ENCODE measurements around the gene OR6F1. TPM values are rescaled to one million over a fixed set of nuclear protein-coding genes. Genes with fewer than 3 reads are reported as not detected.

Gene OR6F1
- total RNA-seq, result not detected in 2 replicates

DNA sequence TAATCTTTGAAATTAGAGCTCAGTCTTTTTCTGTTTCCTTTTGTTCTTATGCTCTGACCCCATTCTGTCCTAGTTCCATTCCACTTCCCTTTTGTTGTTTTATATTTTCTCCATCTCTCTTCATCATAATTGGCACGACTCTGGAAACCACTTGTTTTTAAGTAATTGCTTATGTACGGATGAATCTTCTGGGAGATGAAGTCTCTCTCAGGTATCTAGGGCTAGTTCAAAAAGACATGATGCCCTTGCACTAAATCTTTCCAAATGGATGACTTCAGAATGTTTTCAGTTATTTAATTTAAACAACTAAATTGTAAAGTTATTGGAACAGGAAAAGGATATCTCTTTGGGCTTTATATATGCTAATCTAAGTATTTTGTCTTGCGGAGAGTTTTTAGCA, at the start of gene OR6F1:
OR6F1 (minus strand) TSS at position 101 of the 400 bp plus-strand sequence. CDS start 3,891 bp downstream, outside the sequence.

DNA sequence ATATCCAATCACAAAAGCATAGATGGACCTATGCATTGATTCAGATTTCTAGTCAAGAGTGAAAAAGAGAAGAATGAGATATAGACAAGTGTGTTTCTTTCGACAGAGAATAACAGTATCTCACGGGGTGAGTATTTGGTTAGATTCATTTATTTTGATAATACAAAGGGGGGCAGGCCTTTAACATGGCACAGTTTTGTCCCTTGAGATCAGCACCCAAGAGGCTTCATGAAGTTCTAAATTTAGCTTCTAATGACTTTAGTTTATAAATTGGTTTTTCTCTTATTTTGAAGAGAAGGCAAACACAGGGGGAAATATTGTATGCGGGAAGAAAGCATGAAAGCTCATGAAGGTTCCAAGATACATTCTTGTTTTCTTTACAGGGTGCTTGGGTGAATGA, 44.0 kb upstream of the OR6F1 start, which contains the start of gene OR1C1:
OR1C1 (minus strand) TSS at position 101 of the 400 bp plus-strand sequence. CDS start 2,150 bp downstream, outside the sequence.

DNA sequence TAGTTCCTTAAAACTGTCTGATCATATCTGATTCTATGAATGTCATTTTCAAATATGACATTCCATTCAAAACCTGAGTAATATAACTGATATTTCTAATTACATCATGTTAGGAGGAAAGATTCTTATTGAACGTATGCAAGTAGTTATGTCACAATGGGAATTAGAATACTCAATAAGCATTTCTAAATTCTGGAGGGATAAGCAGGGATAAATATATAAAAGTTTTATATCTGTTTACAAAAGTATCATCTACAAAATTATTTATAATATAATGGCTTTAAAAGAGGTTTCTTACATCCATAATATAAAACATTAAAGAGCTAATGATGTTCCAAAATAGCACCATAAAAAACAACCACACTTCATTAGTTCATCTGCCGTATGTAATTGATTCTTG, 31.6 kb upstream of the OR6F1 start, which contains the start of gene OR14A2:
OR14A2 (minus strand) TSS at position 101 of the 400 bp plus-strand sequence.

DNA sequence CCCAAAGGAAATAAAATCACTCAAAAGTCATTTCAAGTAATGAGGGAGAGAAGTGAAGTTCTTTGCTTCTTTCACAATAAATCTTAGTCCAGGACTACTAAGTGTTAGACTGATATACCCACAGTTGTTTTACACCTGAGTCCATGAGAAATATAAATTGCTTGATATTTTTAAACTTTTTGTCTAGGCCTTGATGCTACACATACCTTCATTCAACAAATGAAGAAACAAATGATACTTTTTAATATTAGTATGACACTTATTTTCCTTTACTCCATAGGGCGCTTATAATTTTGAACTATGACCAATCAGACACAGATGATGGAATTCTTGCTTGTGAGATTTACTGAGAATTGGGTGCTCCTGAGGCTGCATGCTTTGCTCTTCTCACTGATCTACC, 21.9 kb upstream of the OR6F1 start, which contains the start of gene OR14K1:
OR14K1 (plus strand) TSS at position 301 of the 400 bp plus-strand sequence; CDS start at position 301, 0 bp downstream.

DNA sequence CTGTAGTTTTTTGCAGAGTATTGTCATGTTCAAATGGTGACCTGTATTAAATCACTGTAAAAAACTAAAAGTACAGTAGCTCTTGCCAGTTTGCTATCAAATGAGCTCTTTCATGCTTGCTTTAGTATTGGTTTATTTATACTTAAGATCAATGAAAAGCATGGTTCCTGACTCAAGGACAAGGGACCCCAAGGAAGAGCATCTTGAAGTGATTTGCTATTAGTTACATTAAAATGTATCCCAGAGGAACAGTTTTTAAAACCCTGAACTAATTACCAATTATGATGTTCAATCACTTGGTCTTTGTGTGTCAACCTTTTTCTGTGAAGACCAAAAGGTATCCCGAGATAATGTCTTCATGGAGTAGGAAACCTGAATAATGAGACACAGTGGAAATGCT, 36.8 kb downstream of the OR6F1 start, which contains the start of gene OR13G1:
OR13G1 (minus strand) TSS at position 101 of the 400 bp plus-strand sequence. CDS start 6,698 bp downstream, outside the sequence.

Other genes with a start within 250 kb of the OR6F1 start
- gene OR2C3, start 180.2 kb downstream of the OR6F1 start, total RNA-seq, result not detected in 2 replicates
- gene GCSAML, start 167.5 kb downstream of the OR6F1 start, total RNA-seq, result 0.11 TPM in 1 of 2 replicates, not detected in the other
- not detected in 2 replicates for gene OR2G2, start 128.3 kb downstream of the OR6F1 start, total RNA-seq
- gene OR2G3, start 111.1 kb downstream of the OR6F1 start, total RNA-seq, result not detected in 2 replicates
- not detected in 2 replicates for gene OR13G1, start 36.9 kb downstream of the OR6F1 start, total RNA-seq
- gene OR14K1, start 22.0 kb upstream of the OR6F1 start, total RNA-seq, result 0.11 TPM in 1 of 2 replicates, not detected in the other
- gene OR14A2, start 31.5 kb upstream of the OR6F1 start, total RNA-seq, result not detected in 2 replicates
- gene OR1C1, start 43.9 kb upstream of the OR6F1 start, total RNA-seq, result not detected in 2 replicates
- not detected in 2 replicates for gene OR14A16, start 107.5 kb upstream of the OR6F1 start, total RNA-seq
- gene OR11L1, start 125.2 kb upstream of the OR6F1 start, total RNA-seq, result not detected in 2 replicates
- gene TRIM58, start 140.5 kb upstream of the OR6F1 start, total RNA-seq, result 0.33 and 0.43 TPM in 2 replicates
- 0.09 and 0.33 TPM in 2 replicates for gene OR2W3, start 178.9 kb upstream of the OR6F1 start, total RNA-seq
- gene OR2T8, start 203.6 kb upstream of the OR6F1 start, total RNA-seq, result not detected in 2 replicates
- not detected in 2 replicates for gene OR2AJ1, start 208.2 kb upstream of the OR6F1 start, total RNA-seq
- gene OR2L8, start 232.2 kb upstream of the OR6F1 start, total RNA-seq, result not detected in 2 replicates
- not detected in 2 replicates for gene OR2AK2, start 248.6 kb upstream of the OR6F1 start, total RNA-seq

Data from dermis lymphatic vessel endothelial cell (primary cell).